CD4-positive, alpha-beta T cell treated with Interleukin-4 for 4 hours (primary cell): ENCODE measurements around the gene TRMT10C.
A peak's percentile ranks its signal among the peaks of the same experiment; 100 is the strongest.
"Not testable (repeated sequence)": the region's sequence is repeated elsewhere in the genome, so short reads cannot be mapped to it uniquely, and the experiment has no call there.

Experiments
- DNase-seq: peaks from one replicate; pipeline ENCODE4 v3.0.0-alpha.2; 2020

Gene TRMT10C

GRCh38 chr3:101549473-101549872 is 12.2 kb upstream of the TRMT10C start:
- DNase-seq = no peak

DNA sequence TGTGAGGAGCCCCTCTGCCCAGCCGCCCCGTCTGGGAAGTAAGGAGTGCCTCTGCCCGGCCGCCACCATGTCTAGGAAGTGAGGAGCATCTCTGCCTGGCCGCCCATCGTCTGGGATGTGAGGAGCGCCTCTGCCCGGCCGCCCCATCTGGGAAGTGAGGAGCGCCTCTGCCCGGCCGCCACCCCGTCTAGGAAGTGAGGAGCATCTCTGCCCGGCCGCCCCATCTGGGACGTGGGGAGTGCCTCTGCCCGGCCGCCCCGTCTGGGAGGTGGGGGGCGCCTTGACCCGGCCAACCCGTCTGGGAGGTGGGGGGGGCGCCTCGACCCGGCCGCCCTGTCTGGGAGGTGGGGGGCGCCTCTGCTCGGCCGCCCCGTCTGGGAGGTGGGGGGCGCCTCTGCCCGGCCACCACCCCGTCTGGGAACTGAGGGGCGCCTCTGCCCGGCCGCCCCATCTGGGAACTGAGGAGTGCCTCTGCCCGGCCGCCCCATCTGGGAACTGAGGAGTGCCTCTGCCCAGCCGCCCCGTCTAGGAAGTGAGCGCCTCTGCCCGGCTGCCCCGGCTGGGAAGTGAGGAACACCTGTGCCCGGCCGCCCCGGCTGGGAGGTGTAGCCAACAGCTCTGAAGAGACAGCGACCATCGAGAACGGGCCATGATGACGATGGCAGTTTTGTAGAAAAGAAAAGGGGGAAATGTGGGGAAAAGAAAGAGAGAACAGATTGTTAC is 10.1 kb upstream of the TRMT10C start:
- DNase-seq = not testable (repeated sequence)

DNA sequence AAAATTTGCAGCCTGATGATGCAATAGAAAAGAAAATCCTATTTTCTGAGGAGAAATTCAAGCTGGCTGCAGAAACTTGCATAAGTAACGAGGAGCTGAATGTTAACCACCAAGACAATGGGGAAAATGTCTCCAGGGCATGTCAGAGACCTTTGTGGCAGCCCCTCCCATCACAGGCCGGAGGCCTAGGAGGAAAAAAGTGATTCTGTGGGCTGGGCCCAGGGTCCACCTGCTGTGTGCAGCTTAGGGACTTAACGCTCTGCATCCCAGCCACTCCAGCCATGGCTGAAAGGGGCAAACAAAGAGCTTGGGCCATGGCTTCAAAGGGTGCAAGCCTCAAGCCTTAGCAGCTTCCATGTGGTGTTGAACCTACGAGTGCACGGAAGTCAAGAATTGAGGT is 8.3 kb upstream of the TRMT10C start:
- not testable (repeated sequence) for DNase-seq

DNA sequence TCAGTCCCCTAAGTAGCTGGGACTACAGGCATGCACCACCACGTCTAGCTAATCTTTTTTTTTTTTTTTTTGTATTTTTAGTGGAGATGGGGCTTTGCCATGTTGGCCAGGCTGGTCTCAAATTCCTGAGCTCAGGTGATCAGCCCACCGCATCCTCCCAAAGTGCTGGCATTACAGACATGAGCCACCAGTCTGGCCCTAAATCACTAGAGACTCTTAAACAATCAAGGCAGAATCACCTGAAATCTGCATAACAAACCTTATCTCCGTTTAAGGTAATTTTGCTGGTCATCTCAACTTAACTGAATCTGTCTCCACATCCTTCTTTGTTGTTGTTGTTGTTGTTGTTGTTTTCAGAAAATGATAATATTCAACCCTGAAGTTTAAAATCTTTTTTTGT is 5.6 kb upstream of the TRMT10C start:
- no peak for DNase-seq

DNA sequence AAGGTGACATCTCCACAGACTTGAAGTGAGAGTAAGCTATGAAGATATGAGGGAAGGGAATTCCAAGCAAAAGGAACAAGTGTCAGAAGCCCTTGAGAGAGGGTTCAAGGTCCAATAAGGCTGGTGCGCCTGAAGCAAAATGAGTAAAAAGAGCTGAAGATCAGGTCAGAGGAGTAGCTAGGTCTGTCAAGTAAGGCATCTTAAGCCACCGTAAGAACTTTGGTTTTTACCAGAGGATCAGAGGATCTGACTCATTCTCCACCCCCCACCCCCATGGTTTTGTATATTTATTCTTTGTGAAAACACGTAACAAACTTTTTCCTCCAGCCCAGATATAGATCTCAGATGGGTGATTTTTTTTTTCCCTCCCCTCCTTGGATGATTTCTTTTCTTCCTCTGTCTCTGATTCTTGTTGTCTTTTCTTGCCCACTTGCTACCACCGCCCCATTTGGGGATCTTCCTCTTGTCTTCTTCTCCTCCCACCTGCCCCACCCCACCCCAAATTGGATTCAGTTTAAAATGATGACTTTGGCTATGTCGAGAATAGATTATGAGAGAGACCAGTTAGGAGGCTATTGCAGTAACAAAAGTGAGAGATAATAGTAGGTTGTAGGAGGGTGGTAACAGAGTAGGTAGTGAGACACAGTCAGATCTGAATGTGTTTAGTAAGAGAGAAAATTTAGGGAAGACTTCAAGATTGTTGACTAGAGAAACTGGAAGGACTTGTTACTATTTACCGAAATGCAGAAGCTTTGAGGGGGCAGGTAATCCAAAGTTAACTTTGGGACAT is 6.1 kb downstream of the TRMT10C start:
- DNase-seq = no peak

DNA sequence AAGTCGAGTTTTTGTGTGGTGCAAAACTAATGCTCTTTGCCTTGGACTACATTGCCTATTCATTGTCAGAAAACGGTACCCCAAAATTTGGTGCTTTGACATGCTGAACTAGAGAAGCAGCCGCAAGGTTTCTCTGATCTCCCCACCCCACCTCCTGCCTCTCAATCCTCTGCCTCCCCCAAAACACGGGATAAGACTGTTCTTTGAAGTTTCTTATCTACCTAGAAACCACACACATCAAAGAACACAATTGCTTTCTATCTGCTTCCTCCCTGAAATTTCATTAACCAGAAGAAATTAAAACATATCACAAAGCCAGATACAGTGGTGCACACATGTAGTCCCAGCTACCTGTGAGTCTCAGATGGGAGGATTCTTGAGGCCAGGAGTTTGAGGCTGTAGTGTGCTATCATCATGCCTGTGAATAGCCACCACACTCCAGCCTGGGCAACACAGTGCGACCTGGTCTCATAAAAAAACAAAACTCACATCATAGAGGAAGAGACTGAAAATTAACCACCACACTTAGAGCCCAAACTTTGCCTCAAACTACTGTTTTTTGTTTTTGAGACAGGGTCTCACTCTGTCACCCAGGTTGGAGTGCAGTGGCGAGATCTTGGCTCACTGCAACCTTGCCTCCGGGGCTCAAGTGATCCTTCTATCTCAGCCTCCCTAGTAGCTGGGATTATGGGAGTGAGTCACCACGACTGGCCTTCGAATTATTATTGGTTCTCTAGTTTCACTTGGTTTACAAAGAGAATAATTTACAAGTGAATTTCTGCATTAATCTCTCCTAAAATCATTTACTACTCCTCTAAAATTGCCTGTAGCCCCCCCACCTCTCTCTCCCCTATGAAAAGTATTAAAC is 9.6 kb downstream of the TRMT10C start:
- peak; percentile 35 for DNase-seq

GRCh38 chr3:101573449-101574387 is 12.1 kb downstream of the TRMT10C start, which contains the start of gene PCNP:
TSS of gene PCNP (plus strand) at chr3:101574180. CDS start at chr3:101574216, 36 bp downstream.
- DNase-seq = peak; percentile 99

- DNase-seq = peak; percentile 62
These were observed 12.9 kb downstream of the TRMT10C start for GRCh38 chr3:101574388-101575112.

DNA sequence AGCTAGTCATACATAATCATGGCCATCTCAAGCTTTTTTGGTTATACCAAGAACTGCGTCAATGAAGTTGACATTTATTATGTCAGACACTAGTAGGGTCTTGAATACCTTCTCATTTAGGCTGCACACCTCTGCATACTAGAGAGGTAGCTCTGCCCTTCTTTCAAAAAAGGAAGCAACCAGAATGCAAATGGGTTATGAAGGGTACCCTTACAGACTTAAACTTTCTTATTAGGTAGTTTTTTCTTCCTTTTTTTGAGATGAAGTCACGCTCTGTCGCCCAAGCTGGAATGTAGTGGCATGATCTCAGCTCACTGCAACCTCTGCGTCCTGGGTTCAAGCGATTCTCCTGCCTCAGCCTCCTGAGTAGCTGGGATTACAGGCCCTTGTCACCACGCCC is 15.6 kb downstream of the TRMT10C start:
- DNase-seq = no peak

- no peak for DNase-seq
These were observed 26.9 kb downstream of the TRMT10C start for GRCh38 chr3:101588616-101589015.

GRCh38 chr3:101591071-101591470 is 29.4 kb downstream of the TRMT10C start:
- DNase-seq = no peak

DNA sequence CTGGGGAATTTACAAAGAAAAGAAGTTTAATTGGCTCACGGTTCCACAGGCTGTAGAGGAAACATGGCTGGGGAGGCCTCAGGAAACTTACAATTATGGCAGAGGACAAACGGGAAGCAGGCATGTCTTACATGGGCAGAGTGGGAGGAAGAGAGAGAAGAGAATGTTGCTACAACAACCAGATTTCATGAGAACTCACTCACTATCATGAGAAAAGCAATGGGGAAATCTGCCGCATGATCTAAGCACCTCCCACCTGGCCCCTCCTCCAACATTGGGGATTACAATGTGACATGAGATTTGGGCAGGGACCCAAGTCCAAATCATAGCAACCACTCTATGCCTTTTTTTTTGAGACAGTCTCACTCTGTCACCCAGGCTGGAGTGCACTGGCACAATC is 41.1 kb downstream of the TRMT10C start:
- no peak for DNase-seq

DNA sequence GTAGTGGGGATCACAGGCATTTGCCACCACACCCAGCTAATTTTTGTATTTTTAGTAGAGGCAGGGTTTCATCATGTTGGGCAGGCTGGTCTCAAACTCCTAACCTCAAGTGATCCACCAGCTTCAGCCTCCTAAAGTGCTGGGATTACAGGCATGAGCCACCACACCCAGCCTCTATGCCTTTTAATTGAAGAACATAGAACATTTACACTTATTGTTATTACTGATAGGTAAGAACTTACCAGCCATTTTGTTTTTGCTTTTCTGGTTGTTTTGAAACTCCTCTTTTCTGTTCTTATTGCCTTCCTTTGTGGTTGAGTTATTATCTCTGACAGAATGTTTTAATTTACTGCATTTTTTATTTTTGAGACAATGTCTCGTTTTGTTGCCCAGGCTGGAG is 41.5 kb downstream of the TRMT10C start:
- no peak for DNase-seq

DNA sequence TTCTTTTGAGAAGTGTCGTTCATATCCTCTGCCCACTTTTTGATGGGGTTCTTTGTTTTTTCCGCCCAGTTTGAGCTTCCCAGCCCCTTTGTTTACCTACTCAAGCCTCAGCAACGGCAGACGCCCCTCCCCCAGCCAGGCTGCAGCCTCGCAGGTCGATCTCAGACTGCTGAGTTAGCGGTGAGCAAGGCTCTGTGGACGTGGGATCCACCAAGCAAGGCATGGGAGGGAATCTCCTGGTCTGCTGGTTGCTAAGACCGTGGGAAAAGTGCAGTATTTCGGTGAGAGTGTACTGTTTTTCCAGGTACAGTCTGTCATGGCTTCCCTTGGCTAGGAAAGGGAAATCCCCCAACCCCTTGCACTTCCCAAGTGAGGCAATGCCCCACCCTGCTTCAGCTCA is 43.7 kb downstream of the TRMT10C start:
- not testable (repeated sequence) for DNase-seq

DNA sequence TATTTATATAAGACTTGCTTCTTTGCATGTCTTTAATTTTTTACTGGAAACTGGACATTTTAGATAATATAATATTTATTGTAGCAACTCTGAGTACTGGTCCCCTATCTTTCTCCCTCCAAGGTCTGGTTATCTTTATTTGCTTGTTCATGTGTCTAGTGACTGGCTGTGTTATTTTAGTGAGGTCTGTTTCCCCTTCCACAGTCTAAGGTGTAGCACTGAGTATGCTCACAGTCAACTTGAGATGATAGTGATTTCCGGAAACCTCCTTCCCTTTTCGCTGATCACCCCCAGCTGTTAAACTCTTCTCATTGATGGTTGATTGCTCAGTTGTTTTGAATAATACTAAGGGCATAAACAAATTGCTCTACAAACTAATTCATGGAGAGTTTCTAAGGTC is 49.4 kb downstream of the TRMT10C start:
- DNase-seq = no peak

DNA sequence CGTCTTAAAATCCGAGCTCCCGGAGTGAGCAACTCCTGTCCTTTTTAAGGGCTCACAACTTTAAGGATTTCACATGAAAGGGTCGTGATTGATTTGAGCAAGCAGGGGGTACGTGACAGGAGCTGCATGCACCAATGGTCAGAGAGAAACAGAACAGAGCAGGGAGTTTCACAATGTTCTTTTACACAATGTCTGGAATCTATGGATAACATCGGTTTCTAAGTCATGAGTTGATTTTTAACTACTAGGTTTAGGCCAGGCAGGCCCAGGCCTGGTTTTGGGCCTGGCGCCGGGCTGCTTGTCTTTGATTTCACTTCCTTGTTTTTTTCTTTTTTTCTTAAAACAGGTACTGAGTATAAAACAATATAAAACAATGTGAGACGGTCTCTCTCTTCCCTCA is 51.3 kb downstream of the TRMT10C start:
- DNase-seq = not testable (repeated sequence)

DNA sequence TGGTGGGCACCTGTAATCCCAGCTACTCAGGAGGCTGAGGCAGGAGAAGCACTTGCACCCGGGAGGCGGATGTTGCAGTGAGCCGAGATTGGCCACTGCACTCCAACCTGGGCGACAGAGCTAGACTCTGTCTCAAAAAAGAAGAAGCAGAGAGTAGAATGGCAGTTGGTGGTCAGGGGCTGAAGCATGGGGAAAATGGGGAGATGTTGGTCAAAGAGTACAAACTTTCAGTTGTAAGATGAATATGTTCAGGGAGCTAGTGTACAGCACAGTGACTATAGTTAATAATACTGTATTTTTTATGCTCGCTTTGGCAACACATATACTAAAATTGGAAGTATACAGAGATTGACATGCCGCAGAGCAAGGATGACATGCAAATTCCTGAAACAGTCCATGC is 53.9 kb downstream of the TRMT10C start:
- DNase-seq = no peak
